Measurements from ENCODE around the gene MRPS14.

Gene MRPS14

DNA sequence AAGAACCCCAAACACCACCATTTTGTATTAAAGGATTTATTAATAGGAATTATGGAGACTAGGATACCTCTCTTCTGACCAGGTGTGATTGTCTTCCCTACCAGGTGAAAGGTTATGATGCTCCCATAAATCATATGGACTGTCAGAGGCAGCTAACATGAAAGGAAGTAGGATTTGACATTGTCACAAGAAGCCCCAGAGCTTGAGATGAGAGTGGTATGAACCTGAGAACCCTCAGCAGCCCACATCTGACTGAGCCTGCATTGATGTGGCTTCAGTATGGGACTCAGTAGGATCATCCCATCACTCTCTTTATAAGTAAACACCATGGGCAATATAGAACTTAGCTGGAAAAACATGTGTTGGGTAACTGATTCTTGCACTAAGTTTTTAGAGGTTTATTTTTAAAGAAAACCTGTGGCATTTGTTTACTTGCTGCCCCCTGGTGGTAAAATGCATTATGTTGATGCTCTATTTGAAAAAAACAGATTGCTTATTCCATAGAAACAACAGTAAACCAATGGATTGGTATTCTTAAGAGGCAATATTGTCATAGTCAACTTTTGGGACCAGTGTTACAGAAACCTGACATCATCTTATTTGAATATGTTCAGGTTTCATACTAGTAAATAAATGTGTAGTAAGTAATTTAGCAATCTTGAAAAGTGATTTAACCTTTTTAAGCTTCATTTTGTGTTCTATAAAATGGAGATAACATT lies 40.1 kb downstream of the MRPS14 start:
- no peak for DNase-seq

DNA sequence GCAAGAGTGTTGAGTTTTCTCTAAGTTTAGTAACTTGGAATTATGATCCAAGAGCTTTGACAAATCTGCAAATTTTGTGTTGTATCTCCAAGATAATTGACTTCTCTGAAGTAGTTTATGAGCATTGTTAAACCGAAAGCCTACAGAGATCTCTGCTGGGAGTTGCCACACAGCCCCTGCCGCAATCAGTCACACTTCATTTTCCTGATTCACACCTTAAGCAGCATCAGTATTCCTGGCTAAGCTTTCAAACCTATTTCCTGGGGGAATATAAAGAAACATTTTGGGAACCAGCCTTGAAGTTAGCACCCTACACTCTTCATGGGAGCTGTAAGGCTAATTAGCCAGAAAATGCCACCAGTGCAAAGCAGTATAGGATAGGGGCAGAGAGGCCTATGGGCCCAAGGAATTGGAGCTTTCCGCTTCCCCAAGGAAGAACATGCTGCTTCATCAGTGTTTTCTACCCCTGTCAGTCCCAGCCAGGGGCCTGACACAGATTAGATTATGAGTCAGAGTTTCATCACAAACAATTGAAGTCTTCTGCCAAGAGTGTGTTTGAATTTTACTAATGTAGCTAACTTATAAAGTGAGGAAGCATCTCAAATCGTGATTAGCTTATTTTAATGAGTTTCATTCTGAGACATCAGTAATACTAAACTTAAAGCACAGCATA lies 46.7 kb downstream of the MRPS14 start:
- DNase-seq: no peak

DNA sequence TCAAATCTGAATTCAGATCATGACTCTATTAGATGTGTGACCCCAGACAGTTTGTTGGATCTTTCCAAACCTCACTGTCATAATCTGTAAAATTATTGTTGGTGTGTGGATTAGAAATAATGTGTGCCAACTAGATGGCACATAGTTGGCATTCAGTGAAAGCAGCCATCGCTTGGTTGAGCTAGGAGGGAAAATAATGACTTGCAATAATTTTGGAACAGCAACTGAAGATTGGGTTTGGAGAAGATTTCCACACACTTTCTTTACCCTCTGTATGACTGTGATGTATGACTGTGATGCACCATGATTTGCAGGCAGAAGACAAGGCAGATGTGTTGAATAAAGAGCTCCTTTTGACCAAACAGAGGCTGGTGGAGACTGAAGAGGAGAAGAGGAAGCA lies 47.5 kb downstream of the MRPS14 start:
- no peak for DNase-seq

DNA sequence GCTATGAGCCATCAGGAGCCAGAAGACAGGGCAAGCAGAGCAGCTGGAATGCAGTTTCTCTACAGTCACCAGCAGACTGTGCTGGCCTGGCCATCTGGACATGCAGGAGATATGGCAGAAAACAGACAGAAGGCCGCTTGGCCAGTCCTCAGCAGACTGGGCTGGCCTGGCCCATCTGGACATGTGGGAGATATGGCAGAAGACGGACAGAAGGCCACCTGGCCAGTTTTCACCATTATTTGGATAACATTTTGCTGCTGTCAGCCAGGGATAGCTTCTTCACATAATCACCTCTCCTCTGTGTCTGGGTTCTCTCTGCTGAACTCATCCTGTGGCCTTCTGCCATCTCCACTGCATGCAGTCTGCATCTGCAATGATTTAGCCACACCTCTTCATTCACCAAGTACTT lies 48.5 kb downstream of the MRPS14 start:
- no peak for DNase-seq

DNA sequence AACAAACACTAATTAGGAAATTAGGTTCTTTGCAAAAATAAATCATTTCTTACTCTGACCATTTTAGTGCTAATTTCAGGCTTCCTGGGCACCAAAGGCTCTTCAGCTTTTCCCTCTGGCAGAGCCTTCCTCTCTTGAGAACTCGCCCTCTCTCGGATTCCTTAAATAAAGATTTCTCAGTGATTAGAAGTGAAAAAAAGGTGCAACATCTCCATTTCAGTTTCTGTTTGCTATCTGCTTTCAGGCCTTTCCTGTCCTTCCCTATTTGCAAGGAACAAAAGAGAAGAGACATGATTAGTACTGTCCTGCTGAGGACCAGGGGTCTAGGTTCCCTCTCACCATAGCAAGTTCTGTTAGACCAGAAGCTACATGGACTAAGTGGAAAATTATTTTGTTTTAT lies 51.3 kb downstream of the MRPS14 start:
- DNase-seq: no peak

DNA sequence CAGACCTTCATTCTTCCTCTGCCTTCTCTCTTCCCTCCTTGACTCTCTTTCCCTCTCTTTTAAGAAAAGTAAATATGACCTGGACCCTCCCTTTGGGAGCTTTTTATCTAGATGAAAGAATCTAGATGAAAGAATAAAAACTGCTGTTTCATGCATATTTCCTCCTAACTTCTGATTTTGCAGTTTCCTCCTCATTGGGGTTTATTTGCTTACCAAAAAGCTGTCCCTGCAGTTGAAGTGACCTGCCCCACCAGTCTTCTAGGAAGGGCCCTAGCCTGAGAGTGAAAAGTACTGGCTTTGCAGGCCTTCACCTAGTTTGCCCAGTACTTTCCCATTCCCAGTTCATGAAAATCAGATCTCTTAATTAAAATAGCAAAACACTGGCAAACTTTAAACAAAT lies 51.8 kb downstream of the MRPS14 start:
- DNase-seq: no peak

DNA sequence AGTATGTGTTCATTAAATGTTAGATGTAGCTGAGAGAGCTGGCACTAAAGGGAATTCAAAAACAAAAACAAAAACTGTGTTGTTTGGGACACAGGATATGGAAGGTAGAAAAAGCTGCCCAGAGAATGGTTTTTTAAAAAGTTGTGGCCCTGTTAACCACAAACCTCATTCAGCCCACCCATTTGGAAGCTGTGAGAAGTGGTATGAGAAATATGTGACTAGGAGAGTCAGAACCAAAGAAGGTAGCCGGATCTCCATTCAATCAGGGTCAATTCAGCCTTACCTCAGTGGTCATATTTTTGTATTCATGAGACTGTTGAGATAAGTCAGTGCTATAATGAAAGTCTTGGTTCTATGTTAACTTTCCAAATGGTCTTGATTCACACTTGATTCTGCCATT lies 53.2 kb downstream of the MRPS14 start:
- no peak for DNase-seq

DNA sequence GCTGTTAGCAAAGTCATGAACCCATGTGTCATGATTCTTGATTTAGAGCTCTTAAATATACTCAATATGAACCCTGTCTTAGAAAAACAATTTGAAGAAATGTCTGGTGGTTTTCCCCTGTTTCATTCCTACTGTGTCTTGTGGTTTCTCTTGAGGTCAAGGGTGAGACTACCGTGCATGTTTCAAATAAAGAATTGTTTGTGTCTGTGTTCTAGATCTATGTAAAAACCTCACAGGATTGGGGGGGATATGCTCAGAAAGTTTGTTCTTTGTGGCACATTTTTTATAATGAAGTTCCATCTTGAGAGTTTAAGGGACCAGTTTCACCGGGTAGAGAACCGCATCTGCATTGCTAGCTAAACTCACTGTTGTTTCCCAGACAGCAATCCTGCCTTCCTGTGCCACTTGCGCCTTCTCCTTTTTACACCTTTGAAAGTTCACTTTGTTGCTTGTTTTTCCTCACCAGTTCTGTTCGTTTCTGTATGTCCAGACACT lies 54.4 kb downstream of the MRPS14 start:
- DNase-seq: no peak

DNA sequence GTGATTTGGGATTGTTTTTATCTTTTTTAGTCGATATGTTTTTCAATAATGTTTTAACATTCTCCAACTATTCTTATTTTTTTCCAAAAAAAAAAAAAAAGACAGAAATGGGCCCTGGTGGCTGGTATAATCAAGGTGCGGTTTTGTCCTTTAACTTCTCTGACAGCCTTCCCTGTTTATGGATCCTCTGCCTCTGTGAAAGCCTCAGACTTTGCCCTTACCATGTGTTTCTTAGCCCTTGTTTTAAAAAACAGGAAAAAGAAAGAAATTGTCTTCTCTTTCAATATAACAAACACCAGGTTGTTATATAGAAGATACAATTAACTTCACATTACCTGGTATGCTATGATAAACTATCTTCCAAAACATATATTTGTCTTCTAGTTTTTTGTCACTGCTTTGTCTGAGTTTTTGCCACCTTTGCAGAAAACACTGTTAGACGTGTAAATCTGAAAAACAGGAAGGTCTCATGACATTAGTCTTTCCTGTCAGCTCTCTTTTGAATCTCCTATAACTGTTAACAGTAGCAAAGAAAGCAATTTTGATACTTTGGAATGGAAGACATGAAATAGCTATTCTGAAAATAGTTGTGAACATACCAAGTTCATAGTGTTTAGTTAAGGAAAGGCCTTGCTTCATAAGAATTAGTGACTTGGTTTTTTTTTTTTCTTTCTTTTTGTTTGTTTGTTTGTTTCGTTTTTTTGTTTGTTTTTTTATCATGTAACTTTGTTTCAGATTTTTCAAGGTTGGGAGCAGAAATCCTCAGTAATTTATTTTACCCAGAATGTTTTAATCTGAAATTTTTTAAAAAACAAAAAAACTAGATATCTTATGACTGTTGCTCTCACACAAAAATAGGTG lies 55.1 kb downstream of the MRPS14 start:
- DNase-seq: no peak

DNA sequence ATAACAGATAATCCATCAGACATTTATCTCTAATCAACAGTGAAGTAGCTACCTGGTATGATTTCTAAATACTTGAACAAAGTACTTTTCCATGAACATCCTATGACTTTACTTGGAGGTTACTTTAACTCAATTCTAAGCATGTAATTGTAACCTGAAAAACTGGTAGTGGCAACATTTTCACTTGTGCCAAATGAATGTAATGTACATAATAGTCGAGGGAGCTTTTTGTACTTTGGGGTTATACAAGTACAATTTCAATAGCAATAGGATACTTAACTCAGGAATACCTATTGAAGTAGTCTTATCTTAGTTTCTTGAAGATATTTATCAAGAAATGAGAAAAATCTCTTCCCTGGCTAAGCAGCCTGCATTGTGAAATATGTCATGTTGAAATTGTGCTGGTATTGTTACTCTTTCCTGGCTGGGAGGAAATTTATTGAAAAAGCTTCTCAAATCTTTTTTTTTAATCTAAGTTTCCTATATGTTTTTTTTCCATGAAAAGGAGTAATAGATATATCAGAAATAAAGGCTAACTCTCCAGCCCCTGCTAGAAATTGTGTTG lies 57.1 kb downstream of the MRPS14 start:
- no peak for DNase-seq

DNA sequence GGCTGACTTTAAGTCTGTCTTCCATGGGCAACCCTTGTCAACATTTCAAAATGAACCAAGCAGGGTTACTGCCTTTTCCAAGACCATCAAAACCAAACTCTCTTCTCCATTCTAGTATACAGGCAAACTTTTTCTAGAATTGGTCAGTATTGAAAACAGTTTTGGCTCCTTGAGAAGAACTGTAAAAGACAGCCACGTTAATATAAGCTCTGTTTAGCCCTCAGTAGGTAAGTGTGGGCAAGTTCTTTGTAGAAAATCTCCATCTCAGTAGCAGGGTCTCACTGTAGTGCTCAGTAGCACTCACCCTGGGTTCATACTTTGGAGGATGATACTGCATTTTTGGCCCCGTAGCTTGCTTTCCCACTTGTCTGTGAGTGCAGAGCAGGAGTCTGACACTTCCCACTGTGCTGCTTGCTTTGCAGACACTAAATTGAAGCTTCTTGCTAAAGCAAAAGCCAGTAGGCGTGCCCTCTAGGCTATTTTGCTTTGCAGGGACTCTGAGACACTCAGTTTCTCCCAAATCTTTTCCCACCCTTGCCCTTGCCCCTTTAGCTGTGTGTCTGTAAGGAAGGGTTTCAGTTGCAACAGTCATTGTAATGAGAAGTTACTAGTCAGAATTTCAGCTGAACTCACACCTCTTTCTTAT lies 57.7 kb downstream of the MRPS14 start:
- DNase-seq: no peak

DNA sequence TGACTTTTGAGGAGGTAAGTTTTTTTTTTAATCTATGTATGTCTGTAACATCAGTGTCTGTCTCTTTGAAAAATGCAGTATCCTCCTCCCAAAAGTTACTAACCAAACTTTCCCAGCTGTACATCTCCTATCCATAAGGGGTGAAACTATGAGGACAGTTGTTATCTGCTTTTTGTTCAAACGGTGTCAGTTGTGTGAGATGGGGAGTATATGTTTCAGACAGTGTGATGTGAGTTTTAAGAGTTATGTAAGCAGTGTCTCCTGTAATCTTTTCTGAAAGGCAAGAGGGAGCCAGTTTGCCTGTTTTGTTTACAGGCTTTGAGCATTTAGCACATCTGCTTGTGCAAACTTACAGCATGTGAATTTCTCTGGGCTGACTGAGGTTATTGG lies 58.3 kb downstream of the MRPS14 start:
- no peak for DNase-seq

DNA sequence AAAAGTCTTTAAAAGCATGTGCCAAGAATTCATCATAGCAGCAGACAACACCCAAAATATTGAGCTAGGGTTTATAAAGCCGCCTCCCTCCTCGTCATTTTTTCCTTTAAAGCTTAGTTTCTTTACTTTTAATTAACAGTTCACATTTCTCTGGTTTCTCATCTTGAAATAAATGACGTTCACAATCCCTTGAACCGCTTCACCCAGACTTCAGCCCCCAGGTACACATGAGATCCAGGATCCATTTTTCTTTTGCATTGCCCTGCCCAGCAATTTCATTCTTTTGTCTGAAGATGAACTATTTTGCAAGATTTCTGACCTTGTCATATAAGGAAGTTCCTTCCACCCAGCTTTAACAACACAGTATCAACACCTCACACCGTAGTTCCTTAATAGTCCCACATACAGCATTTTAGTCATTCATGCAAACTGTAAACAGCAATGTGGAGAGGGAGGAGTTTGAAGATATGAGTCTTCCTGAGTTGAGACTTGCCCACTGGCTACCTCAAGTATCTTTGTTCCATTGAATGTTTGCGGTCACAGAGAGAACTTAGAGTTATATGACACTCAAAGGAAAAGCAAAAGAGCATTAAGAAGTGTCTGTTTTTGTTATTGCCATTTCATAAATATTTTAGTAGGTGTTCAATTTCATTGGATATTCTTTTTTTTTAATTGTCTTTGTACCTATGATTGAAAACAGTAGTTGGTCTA lies 58.8 kb downstream of the MRPS14 start:
- DNase-seq: no peak

DNA sequence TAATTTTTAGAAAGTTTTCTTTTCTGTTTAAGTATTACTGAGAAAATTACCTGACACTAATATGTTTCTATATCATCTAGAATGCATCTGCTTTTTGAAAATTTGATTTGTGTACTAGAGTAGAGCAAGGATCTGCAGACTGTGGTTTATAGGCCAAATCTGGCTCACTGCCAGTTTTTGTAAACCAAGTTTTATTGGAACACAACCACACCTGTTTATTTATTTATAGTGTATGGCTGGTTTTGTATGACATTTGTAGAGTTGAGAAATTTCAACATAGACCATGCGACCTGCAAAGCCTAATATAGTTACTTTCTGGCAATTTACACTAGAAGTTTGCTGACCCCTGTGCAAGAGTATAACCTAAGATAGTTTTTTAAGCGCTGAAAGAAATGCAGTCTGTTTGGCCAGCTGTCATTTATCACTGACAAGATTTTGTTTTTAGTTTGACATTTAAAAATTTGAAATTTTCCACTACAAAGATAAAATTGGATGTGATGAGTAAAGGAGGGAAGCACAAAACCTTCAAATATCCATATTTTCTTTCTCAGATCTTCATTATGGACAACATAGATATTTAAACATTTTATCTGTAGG lies 59.6 kb downstream of the MRPS14 start:
- DNase-seq: no peak
